Fibroblast of lung (primary cell): ENCODE results near the gene FRK.

Source experiments
- EZH2 ChIP-seq: IDR thresholded peaks from 2 replicates; pipeline ENCODE4 v1.5.1; 2012; ENCODE audit warnings: low read length, control low read depth, mild to moderate bottlenecking; ENCODE audit errors: missing control alignments
- TF ChIP-seq, protein P1 (sequence below), 2 donors: IDR thresholded peaks in 1 of 2; conservative IDR thresholded peaks in 1 of 2; 1 replicate in 1 of 2; 2 replicates in 1 of 2; pipeline ENCODE4 v1.5.1; 2011 to 2012; ENCODE audit warnings: low read length in 2 of 2, control low read depth in 1 of 2, inconsistent platforms in 1 of 2, low read depth in 1 of 2, mild to moderate bottlenecking in 1 of 2

GRCh38 chr6:116020738-116021137 is 40.0 kb downstream of the FRK start:
- TF ChIP-seq, protein P1, sequence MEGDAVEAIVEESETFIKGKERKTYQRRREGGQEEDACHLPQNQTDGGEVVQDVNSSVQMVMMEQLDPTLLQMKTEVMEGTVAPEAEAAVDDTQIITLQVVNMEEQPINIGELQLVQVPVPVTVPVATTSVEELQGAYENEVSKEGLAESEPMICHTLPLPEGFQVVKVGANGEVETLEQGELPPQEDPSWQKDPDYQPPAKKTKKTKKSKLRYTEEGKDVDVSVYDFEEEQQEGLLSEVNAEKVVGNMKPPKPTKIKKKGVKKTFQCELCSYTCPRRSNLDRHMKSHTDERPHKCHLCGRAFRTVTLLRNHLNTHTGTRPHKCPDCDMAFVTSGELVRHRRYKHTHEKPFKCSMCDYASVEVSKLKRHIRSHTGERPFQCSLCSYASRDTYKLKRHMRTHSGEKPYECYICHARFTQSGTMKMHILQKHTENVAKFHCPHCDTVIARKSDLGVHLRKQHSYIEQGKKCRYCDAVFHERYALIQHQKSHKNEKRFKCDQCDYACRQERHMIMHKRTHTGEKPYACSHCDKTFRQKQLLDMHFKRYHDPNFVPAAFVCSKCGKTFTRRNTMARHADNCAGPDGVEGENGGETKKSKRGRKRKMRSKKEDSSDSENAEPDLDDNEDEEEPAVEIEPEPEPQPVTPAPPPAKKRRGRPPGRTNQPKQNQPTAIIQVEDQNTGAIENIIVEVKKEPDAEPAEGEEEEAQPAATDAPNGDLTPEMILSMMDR (conservative IDR thresholded peaks at IDR 0.05 in 1 of 2, IDR thresholded peaks at IDR 0.05 in 1 of 2; ENCODE audit: low read depth in 1 of 2, low read length in 2 of 2): no peak
- TF ChIP-seq EZH2: no peak
